GM10248 (cell line): ENCODE measurements around the gene SSNA1.

ENCODE experiments used
- CTCF ChIA-PET: fragments of 300-600 bp; sonication (Branson Sonifier 250); formaldehyde crosslinking; extraction: SDS; loops from one replicate; lab custom pipeline; 2021; ENCODE audit warnings: antibody characterized with exemption; lab: Yijun Ruan, JAX
- POLR2A ChIA-PET: fragments of 350-650 bp; sonication (Branson Sonifier 250); formaldehyde crosslinking; extraction: SDS; loops from one replicate; lab custom pipeline; 2020; ENCODE audit warnings: antibody characterized with exemption; lab: Yijun Ruan, JAX
- DNase-seq: peaks from one replicate; pipeline ENCODE4 v3.0.0; 2012; ENCODE audit errors: extremely low spot score
- CTCF ChIP-seq: IDR thresholded peaks from 2 replicates; pipeline ENCODE4 v1.5.1; 2012; ENCODE audit warnings: mild to moderate bottlenecking, low read depth; ENCODE audit errors: extremely low read depth, missing control alignments, control extremely low read depth

Gene SSNA1

GRCh38 chr9:137188490-137189296, at the start of gene SSNA1, which contains the start of gene ANAPC2:
SSNA1 (plus strand) TSS chr9:137188676; CDS start chr9:137188727, 51 bp downstream.
ANAPC2 (minus strand) TSS chr9:137188560; CDS start chr9:137188532, 28 bp downstream.
- ChIA-PET POLR2A (interaction anchor here (0.9 to 1.8 kb wide), 7 partner anchors 10 to 59 kb away, joined by 4 to 9 read pairs (median 6); partner anchors contain the start of genes TPRN and TUBB4B), CTCF (interaction anchor here (0.8 to 3.3 kb wide), 32 partner anchors 8 to 125 kb away, joined by 3 to 24 read pairs (median 4); partner anchors contain the start of genes CYSRT1, MAN1B1, RNF208 and RNF224)
- DNase-seq: peak; percentile 97
- TF ChIP-seq CTCF: peak; percentile 49

- ChIA-PET POLR2A (interaction anchor here (0.6 kb wide), 1 partner anchor 102 kb away, joined by 3 read pairs; the partner anchor contains the start of gene TUBB4B), CTCF (interaction anchor here (0.9 to 1.5 kb wide), 4 partner anchors 18 to 69 kb away, joined by 3 read pairs; partner anchors contain the start of gene SAPCD2)
- no peak for DNase-seq
- TF ChIP-seq CTCF: no peak
Measured at GRCh38 chr9:137138722-137139467, 49.6 kb upstream of the SSNA1 start, which contains the start of gene GRIN1. GRIN1 (plus strand) TSS chr9:137139154; CDS start chr9:137139487, 333 bp downstream.

DNA sequence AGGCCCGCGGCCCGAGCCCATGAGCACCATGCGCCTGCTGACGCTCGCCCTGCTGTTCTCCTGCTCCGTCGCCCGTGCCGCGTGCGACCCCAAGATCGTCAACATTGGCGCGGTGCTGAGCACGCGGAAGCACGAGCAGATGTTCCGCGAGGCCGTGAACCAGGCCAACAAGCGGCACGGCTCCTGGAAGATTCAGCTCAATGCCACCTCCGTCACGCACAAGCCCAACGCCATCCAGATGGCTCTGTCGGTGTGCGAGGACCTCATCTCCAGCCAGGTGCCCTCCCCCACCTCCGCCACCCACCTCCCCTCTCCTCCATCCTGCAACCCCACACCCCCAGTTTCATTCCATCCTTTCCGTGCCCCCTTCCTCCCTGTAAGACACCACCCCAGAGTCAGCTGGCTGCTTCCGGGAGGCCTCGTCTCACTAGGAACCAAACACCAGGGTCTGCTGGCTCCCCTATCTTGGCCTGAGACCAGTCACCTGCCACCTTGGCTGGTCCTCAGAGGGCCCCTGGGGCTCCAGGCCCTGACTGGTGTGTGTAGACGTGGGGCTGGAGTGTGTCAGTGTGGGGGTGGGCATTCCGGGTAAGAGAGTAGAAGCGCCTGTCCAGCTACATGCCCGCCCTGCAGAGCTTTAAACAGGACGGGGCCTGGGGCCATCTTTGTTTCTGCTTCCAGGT, 48.9 kb upstream of the SSNA1 start:
- ChIA-PET POLR2A (interaction anchor here (0.5 kb wide), 1 partner anchor 11 kb away, joined by 3 read pairs; no protein-coding TSS in a partner anchor), CTCF (interaction anchor here (0.9 to 1.7 kb wide), 3 partner anchors 10 to 26 kb away, joined by 3 read pairs; no protein-coding TSS in a partner anchor)
- no peak for DNase-seq
- no peak for TF ChIP-seq CTCF

GRCh38 chr9:137140151-137141012, 48.1 kb upstream of the SSNA1 start:
- ChIA-PET POLR2A (interaction anchor here (0.5 kb wide), 1 partner anchor 10 kb away, joined by 3 read pairs; no protein-coding TSS in a partner anchor), CTCF (interaction anchor here (0.7 to 1.7 kb wide), 2 partner anchors 9 to 97 kb away, joined by 3 read pairs; no protein-coding TSS in a partner anchor)
- TF ChIP-seq CTCF: no peak
- no peak for DNase-seq

- POLR2A ChIA-PET: no interaction called here
- DNase-seq: no peak
- CTCF ChIA-PET: interaction anchor here (0.7 to 1.7 kb wide), 3 partner anchors 8 to 96 kb away, joined by 3 read pairs; no protein-coding TSS in a partner anchor
- TF ChIP-seq CTCF: no peak
Measured at GRCh38 chr9:137141050-137141810, 47.2 kb upstream of the SSNA1 start.
